Colonic mucosa (tissue), 4 donors: Measurements from ENCODE around the gene CD58. TPM values are rescaled to one million over a fixed set of nuclear protein-coding genes. Genes with fewer than 3 reads are reported as not detected.

Experiments
- DNase-seq: peaks from one replicate; pipeline ENCODE4 v3.0.0-alpha.2; 2020
- H3K27ac ChIP-seq: fragments of 200-600 bp; one replicate; pipeline ENCODE4 v1.8.0; 2021
- H3K27me3 ChIP-seq: fragments of 200-600 bp; one replicate; pipeline ENCODE4 v1.8.0; 2021
- H3K36me3 ChIP-seq: fragments of 200-600 bp; one replicate; pipeline ENCODE4 v1.8.0; 2021
- H3K4me1 ChIP-seq: fragments of 200-600 bp; one replicate; pipeline ENCODE4 v1.8.0; 2021; ENCODE audit warnings: mild to moderate bottlenecking
- H3K4me3 ChIP-seq: fragments of 200-600 bp; one replicate; pipeline ENCODE4 v1.8.0; 2021
- H3K9ac ChIP-seq, 2 donors: one replicate each; pipeline ENCODE4 v1.7.0; 2013; ENCODE audit warnings: control low read depth in 2 of 2, low read depth in 2 of 2, low read length in 2 of 2
- H3K9me3 ChIP-seq: fragments of 200-600 bp; one replicate; pipeline ENCODE4 v1.8.0; 2021
- CTCF ChIP-seq: fragments of 200-600 bp; IDR thresholded peaks from one replicate; pipeline ENCODE4 v1.8.0; 2022; ENCODE audit warnings: antibody characterized with exemption, mild to moderate bottlenecking
- intact Hi-C: fragments of 100-400 bp; cut with DNase I; formaldehyde crosslinking; loops from one replicate; pipeline ENCODE4 v1.14.1; 2022
- total RNA-seq, 2 donors: library from RNA; stranded (reverse); fragmentation: NEBNext Ultra II Directional in 1 of 2; extraction: Animal tissue kit (Norgen Biotek cat#: 25700) in 1 of 2; gene quantifications; one replicate each; pipeline ENCODE4 v1.2.1, GENCODE V29; 2021
- donor health status: healthy.
- donor health status: DM: no; HTN: no; CAD: no.
- donor health status: DM: no; HTN: no; CAD: no.

CD58 gene
- total RNA-seq, 2 donors from 2014 or later, result 16.1 to 25.9 TPM

GRCh38 chr1:116495535-116495934 is 75.3 kb downstream of the CD58 start:
- TF ChIP-seq CTCF, result no peak

GRCh38 chr1:116494745-116495144 is 76.1 kb downstream of the CD58 start:
- H3K36me3 ChIP-seq, result no peaks in the 10 kb centered on the region
- intact Hi-C loops, result loop anchor here (5.0 kb wide), 1 partner anchor 352 kb away; no protein-coding TSS in a partner anchor
- no peak overlapping the region for H3K4me3 ChIP-seq
- DNase-seq, result no peak
- peaks cover 4% of the 10 kb centered on the region for H3K4me1 ChIP-seq
- TF ChIP-seq CTCF, result no peak
- no peaks in the 10 kb centered on the region for H3K27me3 ChIP-seq
- no peaks in the 10 kb centered on the region for H3K9me3 ChIP-seq
- no peak overlapping the region for H3K9ac ChIP-seq
- no peak overlapping the region for H3K27ac ChIP-seq

More at GRCh38 chr1:116495535-116495934, 75.3 kb downstream of the CD58 start:
- intact Hi-C loops, result loop anchor here (5.0 kb wide), 1 partner anchor 353 kb away; no protein-coding TSS in a partner anchor
- Histone ChIP-seq H3K9me3 (no peaks in the 10 kb centered on the region), H3K4me1 (no peaks in the 10 kb centered on the region), H3K27me3 (no peaks in the 10 kb centered on the region), H3K4me3 (no peak overlapping the region), H3K27ac (no peak overlapping the region), H3K9ac (no peak overlapping the region), H3K36me3 (no peaks in the 10 kb centered on the region)
- DNase-seq, result no peak

GRCh38 chr1:116494353-116494692 is 76.5 kb downstream of the CD58 start:
- Histone ChIP-seq H3K4me3 (no peak overlapping the region), H3K9me3 (no peaks in the 10 kb centered on the region), H3K4me1 (peaks cover 7% of the 10 kb centered on the region), H3K36me3 (no peaks in the 10 kb centered on the region), H3K9ac (no peak overlapping the region), H3K27ac (no peak overlapping the region), H3K27me3 (no peaks in the 10 kb centered on the region)
- TF ChIP-seq CTCF, result no peak
- intact Hi-C loops, result no loop called here
- DNase-seq, result no peak

- H3K4me1 ChIP-seq, result peaks cover 7% of the 10 kb centered on the region
- intact Hi-C loops, result no loop called here
Observed at GRCh38 chr1:116493484-116494352, 77.1 kb downstream of the CD58 start.

DNA sequence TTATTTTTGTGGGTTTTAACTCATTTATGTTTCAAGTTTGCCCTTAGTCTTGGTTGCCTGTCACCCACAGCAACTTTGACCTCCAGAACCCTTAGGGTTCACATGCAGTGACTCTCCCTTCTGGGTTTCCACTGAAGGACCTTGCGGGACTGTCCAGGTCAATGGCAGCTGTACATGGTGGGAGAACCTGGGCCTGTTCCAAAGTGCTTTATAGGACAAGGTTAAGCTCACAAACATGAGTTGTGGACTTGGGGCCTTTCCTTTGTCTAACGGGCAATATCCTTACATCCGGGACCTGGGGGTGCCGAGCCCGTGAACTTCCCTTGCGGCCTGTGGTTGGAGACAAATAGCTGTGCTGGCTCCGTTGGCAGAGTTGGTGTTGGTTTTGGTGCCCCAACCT is 77.8 kb downstream of the CD58 start:
- Histone ChIP-seq H3K4me1 (peaks cover 7% of the 10 kb centered on the region), H3K9me3 (no peaks in the 10 kb centered on the region), H3K27ac (no peak overlapping the region), H3K36me3 (no peaks in the 10 kb centered on the region), H3K27me3 (no peaks in the 10 kb centered on the region), H3K4me3 (no peak overlapping the region), H3K9ac (no peak overlapping the region)
- intact Hi-C loops, result no loop called here
- TF ChIP-seq CTCF, result no peak
- no peak for DNase-seq

More at GRCh38 chr1:116493484-116494352, 77.1 kb downstream of the CD58 start:
- no peak for DNase-seq
- no peaks in the 10 kb centered on the region for H3K9me3 ChIP-seq
- TF ChIP-seq CTCF, result no peak
- H3K27ac ChIP-seq, result no peak overlapping the region
- no peaks in the 10 kb centered on the region for H3K36me3 ChIP-seq
- no peak overlapping the region for H3K4me3 ChIP-seq
- H3K9ac ChIP-seq, result no peak overlapping the region
- no peaks in the 10 kb centered on the region for H3K27me3 ChIP-seq
